GM19035 (cell line): ENCODE measurements around the gene THPO.
"Not testable (repeated sequence)": the region's sequence is repeated elsewhere in the genome, so short reads cannot be mapped to it uniquely, and the experiment has no call there.

Source experiments
- ATAC-seq: cut with Tn5 transposase; IDR thresholded peaks from one replicate; pipeline ENCODE4 v1.9.1; 2021; ENCODE audit not compliant: unreplicated experiment

The THPO gene

GRCh38 chr3:184351511-184352148 is 26.4 kb downstream of the THPO start:
- no peak for ATAC-seq

GRCh38 chr3:184350618-184351017 is 27.4 kb downstream of the THPO start:
- no peak for ATAC-seq

- no peak for ATAC-seq
These were observed 28.2 kb downstream of the THPO start for GRCh38 chr3:184349563-184350470.

GRCh38 chr3:184348057-184348382 is 30.0 kb downstream of the THPO start:
- no peak for ATAC-seq

- ATAC-seq, result no peak
These were observed 30.5 kb downstream of the THPO start for GRCh38 chr3:184347321-184348056.

- no peak for ATAC-seq
These were observed 31.4 kb downstream of the THPO start for GRCh38 chr3:184346480-184347190.

- no peak for ATAC-seq
These were observed 32.5 kb downstream of the THPO start for GRCh38 chr3:184345317-184346144.

- no peak for ATAC-seq
These were observed 33.3 kb downstream of the THPO start for GRCh38 chr3:184344579-184345316.

- no peak for ATAC-seq
These were observed 34.7 kb downstream of the THPO start for GRCh38 chr3:184343200-184343876.

GRCh38 chr3:184341925-184342324 is 36.1 kb downstream of the THPO start:
- no peak for ATAC-seq

- ATAC-seq, result not testable (repeated sequence)
These were observed 38.4 kb downstream of the THPO start for GRCh38 chr3:184339451-184340135.

- no peak for ATAC-seq
These were observed 39.0 kb downstream of the THPO start for GRCh38 chr3:184339001-184339400.

GRCh38 chr3:184338511-184338945 is 39.5 kb downstream of the THPO start:
- ATAC-seq, result no peak

- no peak for ATAC-seq
These were observed 40.0 kb downstream of the THPO start for GRCh38 chr3:184337981-184338380.

GRCh38 chr3:184337399-184337714 is 40.6 kb downstream of the THPO start, which contains the start of gene FAM131A:
Gene FAM131A, plus strand, starts transcription at chr3:184337600. Its CDS starts 31 bp downstream, at chr3:184337631.
- ATAC-seq, result no peak

- no peak for ATAC-seq
These were observed 41.2 kb downstream of the THPO start for GRCh38 chr3:184336547-184337398.
